Loucy (cell line): Measurements from ENCODE around the gene DGUOK.

Source experiments
- EZH2phosphoT487 ChIP-seq: fragments of 200-600 bp; IDR thresholded peaks from 2 replicates; pipeline ENCODE4 v1.6.1; 2018; ENCODE audit warnings: antibody characterized with exemption, mild to moderate bottlenecking, moderate library complexity, borderline replicate concordance
- TF ChIP-seq, protein P1 (sequence below): fragments of 200-600 bp; sonication (generic); conservative IDR thresholded peaks from 2 replicates; pipeline ENCODE4 v1.5.1; 2014; ENCODE audit warnings: mild to moderate bottlenecking, antibody characterized with exemption, low read length

DNA sequence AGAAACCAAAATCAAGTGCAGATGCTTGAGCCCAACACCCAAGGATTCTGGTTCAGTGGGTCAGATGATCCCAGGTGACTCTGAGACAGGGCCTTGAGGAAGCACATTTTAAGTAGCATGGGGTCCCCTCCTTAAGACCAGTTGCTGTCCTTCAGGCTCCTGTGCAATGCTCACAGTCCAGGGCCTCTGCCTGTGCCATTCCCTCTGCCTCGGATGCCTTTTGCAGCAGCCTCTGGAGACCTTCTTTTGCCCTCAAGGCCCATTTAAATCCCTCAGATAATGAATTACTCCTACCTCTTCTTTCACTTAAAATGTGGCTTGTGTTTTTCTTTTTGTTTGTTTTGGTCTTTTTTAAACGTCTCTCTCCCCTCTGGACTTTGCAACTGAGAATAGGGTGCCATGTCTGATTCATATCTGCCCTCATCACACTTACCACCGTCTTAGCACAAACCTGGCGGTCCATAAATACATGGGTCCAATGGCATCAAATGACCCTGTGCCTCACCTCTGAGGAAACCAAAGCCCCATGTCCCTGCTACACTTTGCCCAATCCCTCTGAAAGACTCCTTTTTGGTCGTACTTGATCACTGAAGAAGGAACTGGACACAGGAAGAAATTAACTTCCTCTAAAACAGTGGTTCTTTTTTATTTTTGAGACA is 19.7 kb upstream of the DGUOK start:
- TF ChIP-seq, protein P1, sequence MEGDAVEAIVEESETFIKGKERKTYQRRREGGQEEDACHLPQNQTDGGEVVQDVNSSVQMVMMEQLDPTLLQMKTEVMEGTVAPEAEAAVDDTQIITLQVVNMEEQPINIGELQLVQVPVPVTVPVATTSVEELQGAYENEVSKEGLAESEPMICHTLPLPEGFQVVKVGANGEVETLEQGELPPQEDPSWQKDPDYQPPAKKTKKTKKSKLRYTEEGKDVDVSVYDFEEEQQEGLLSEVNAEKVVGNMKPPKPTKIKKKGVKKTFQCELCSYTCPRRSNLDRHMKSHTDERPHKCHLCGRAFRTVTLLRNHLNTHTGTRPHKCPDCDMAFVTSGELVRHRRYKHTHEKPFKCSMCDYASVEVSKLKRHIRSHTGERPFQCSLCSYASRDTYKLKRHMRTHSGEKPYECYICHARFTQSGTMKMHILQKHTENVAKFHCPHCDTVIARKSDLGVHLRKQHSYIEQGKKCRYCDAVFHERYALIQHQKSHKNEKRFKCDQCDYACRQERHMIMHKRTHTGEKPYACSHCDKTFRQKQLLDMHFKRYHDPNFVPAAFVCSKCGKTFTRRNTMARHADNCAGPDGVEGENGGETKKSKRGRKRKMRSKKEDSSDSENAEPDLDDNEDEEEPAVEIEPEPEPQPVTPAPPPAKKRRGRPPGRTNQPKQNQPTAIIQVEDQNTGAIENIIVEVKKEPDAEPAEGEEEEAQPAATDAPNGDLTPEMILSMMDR: no peak
- no peak for TF ChIP-seq EZH2phosphoT487
